Naive thymus-derived CD4-positive, alpha-beta T cell (primary cell): ENCODE data around the gene ECSIT. TPM values are rescaled to one million over a fixed set of nuclear protein-coding genes. Genes with fewer than 3 reads are reported as not detected.
"Not testable (repeated sequence)": the region's sequence is repeated elsewhere in the genome, so short reads cannot be mapped to it uniquely, and the experiment has no call there.

Experiments used
- ATAC-seq: fragments of 150-1000 bp; cut with Tn5 transposase; 2 replicates; pipeline ENCODE4 v1.10.0; 2021; ENCODE audit warnings: mild to moderate bottlenecking, moderate library complexity
- CTCF ChIA-PET: fragments of 350-600 bp; sonication (Branson Sonifier 250); formaldehyde crosslinking; loops from one replicate; lab custom pipeline; 2021; ENCODE audit warnings: antibody characterized with exemption; lab: Charles Lee
- POLR2A ChIA-PET: fragments of 350-600 bp; sonication (Branson Sonifier 250); formaldehyde crosslinking; loops from one replicate; lab custom pipeline; 2021; ENCODE audit warnings: antibody characterized with exemption, inconsistent platforms; lab: Charles Lee
- DNase-seq, 9 donors: peaks; one replicate each; pipeline versions ENCODE4 v3.0.0 to v3.0.0-alpha.2; 2020 to 2022; ENCODE audit warnings: mixed read lengths in 1 of 9
- H3K27ac ChIP-seq: one replicate; pipeline ENCODE4 v1.7.0; 2013; ENCODE audit warnings: mild to moderate bottlenecking, low read depth, low read length, moderate library complexity
- H3K27me3 ChIP-seq, 2 donors: one replicate each; pipeline ENCODE4 v1.7.0; 2013; ENCODE audit warnings: low read length in 2 of 2, mild to moderate bottlenecking in 2 of 2, moderate library complexity in 2 of 2; ENCODE audit not compliant: control insufficient read depth in 2 of 2, insufficient read depth in 2 of 2
- H3K36me3 ChIP-seq, 3 experiments: 1 replicate in 2 of 3; 2 replicates in 1 of 3; pipeline ENCODE4 v1.7.0; 2013; ENCODE audit warnings: low read length in 3 of 3, mild to moderate bottlenecking in 3 of 3, moderate library complexity in 1 of 3; ENCODE audit not compliant: insufficient read depth in 3 of 3, control insufficient read depth in 2 of 3
- H3K4me1 ChIP-seq, 2 donors: one replicate each; pipeline ENCODE4 v1.7.0; 2013; ENCODE audit warnings: low read length in 2 of 2, mild to moderate bottlenecking in 2 of 2, moderate library complexity in 1 of 2; ENCODE audit not compliant: control insufficient read depth in 2 of 2, insufficient read depth in 2 of 2
- H3K4me3 ChIP-seq: 2 replicates; pipeline ENCODE4 v1.7.0; 2013; ENCODE audit warnings: mild to moderate bottlenecking, low read length
- H3K9me3 ChIP-seq, 3 experiments: 1 replicate in 2 of 3; 2 replicates in 1 of 3; pipeline ENCODE4 v1.7.0; 2013; ENCODE audit warnings: low read length in 3 of 3; ENCODE audit not compliant: control insufficient read depth in 2 of 3
- H3K27ac Mint-ChIP-seq, 9 donors: one replicate each; pipeline ENCODE4 v1.8.0; 2020 to 2022; ENCODE audit warnings: mixed read lengths in 9 of 9, mild to moderate bottlenecking in 8 of 9, moderate library complexity in 5 of 9, inconsistent platforms in 2 of 9
- H3K27me3 Mint-ChIP-seq, 5 donors: one replicate each; pipeline ENCODE4 v1.8.0; 2021 to 2022; ENCODE audit warnings: mixed read lengths in 5 of 5, mild to moderate bottlenecking in 1 of 5
- H3K36me3 Mint-ChIP-seq, 5 donors: one replicate each; pipeline ENCODE4 v1.8.0; 2020 to 2022; ENCODE audit warnings: mixed read lengths in 5 of 5, mild to moderate bottlenecking in 3 of 5, inconsistent platforms in 1 of 5
- H3K4me1 Mint-ChIP-seq, 7 donors: one replicate each; pipeline ENCODE4 v1.8.0; 2020 to 2022; ENCODE audit warnings: mixed read lengths in 7 of 7, mild to moderate bottlenecking in 3 of 7, inconsistent platforms in 1 of 7
- H3K4me3 Mint-ChIP-seq, 10 donors: one replicate each; pipeline ENCODE4 v1.8.0; 2020 to 2022; ENCODE audit warnings: mild to moderate bottlenecking in 10 of 10, mixed read lengths in 10 of 10, moderate library complexity in 6 of 10, inconsistent platforms in 2 of 10
- H3K9me3 Mint-ChIP-seq, 11 donors: one replicate each; pipeline ENCODE4 v1.8.0; 2020 to 2022; ENCODE audit warnings: mixed read lengths in 11 of 11, mild to moderate bottlenecking in 4 of 11, inconsistent platforms in 1 of 11, moderate library complexity in 1 of 11
- intact Hi-C, 2 donors: fragments of 100-400 bp; cut with micrococcal nuclease; formaldehyde crosslinking; loops; one replicate each; pipeline ENCODE4 v1.15.1; 2023
- polyA plus RNA-seq, 2 donors: library from polyadenylated mRNA; unstranded; fragments of 300-500 nt; fragmentation: Illumina TruSeq; gene quantifications; one replicate each; pipeline ENCODE4 v1.2.3, GENCODE V29; 2021
- total RNA-seq, 6 experiments: library from RNA in 5 of 6; stranded (reverse) in 5 of 6; gene quantifications; 1 replicate in 5 of 6; 2 replicates in 1 of 6; pipeline ENCODE4 v1.2.3 and lab custom pipeline; 2021 to 2026

Gene ECSIT
- total and polyA plus RNA-seq, 7 experiments from 2014 or later = 25.8 to 50.3 (median 36.0) TPM

DNA sequence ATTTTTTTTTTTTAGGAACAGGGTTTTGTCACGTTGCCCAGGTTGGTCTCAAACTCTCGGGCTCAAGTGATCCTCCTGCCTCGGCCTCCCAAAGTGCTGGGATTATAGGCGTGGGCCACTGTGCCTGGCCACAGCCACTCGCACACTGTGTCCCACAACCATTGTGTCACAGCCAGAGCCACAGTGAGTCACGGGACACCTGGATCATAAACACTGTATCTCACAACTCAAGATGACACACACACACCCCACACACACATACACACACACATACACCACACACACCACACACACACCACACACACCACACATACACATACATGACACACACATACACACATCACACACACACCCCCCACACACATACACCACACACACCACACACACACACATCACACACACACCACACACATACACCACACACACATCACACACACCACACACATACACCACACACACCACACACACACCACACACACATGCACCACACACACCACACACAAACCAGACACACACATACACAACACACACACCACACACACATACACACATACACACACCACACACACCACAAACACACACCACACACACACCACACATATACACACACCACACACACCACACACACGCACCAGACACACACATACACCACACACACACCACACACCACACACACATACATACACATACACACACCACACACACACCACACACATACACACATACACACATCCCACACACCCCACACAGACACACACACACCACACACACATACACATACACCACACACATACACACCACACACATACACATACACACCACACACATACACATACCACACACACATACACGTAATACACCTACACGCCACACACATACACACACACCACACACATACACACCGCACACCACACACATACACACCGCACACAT, 64.3 kb downstream of the ECSIT start:
- Histone ChIP-seq H3K27me3 (no peaks in the 10 kb centered on the region), H3K27ac (no peak overlapping the region), H3K4me3 (no peak overlapping the region), H3K9me3 (no peaks in the 10 kb centered on the region), H3K4me1 (no peaks in the 10 kb centered on the region), H3K36me3 (no peaks in the 10 kb centered on the region)
- H3K27ac Mint-ChIP-seq = no peak overlapping the region
- no peak overlapping the region for H3K4me3 Mint-ChIP-seq
- H3K4me1 Mint-ChIP-seq = peaks cover 0 to 3% (median 0%) of the 10 kb centered on the region in 7 donors
- peaks cover 0 to 2% (median 0%) of the 10 kb centered on the region in 11 donors for H3K9me3 Mint-ChIP-seq
- CTCF ChIA-PET = no interaction called here
- peaks cover 0 to 13% (median 4%) of the 10 kb centered on the region in 5 donors for H3K27me3 Mint-ChIP-seq
- intact Hi-C loops = no loop called here
- ATAC-seq = peak; percentile 20
- POLR2A ChIA-PET = no interaction called here
- no peak for DNase-seq
- H3K36me3 Mint-ChIP-seq = no peaks in the 10 kb centered on the region

DNA sequence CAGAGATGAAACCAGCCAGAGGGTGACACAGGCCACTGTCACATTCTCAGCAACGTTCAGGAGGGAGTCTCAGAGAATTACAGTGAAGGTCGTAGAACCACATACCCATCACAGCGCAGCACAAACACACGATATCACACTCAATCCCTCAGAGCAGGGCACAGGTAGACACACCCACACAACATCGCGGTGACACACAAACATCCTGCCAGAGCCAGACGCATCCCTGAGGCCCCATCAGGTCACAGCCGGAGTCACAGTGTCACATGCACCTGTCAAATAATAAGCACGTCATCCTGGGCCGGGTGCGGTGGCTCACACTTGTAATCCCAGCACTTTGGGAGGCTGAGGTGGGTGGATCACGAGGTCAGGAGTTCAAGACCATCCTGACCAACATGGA, 65.5 kb downstream of the ECSIT start:
- DNase-seq (peak in 1 of 9 donors; percentile 18), ATAC-seq (peak; percentile 26)
- intact Hi-C loops = no loop called here
- no peaks in the 10 kb centered on the region for H3K27me3 ChIP-seq
- no peaks in the 10 kb centered on the region for H3K36me3 ChIP-seq
- ChIA-PET POLR2A (no interaction called here), CTCF (interaction anchor here (0.6 kb wide), 1 partner anchor 1694 kb away, joined by 4 read pairs; no protein-coding TSS in a partner anchor)
- Mint-ChIP-seq H3K27me3 (peaks cover 0 to 13% (median 4%) of the 10 kb centered on the region in 5 donors), H3K4me1 (peaks cover 0 to 3% (median 0%) of the 10 kb centered on the region in 7 donors), H3K4me3 (no peak overlapping the region), H3K36me3 (no peaks in the 10 kb centered on the region), H3K27ac (no peak overlapping the region), H3K9me3 (peaks cover 0 to 2% (median 0%) of the 10 kb centered on the region in 11 donors)
- H3K27ac ChIP-seq = no peak overlapping the region
- H3K9me3 ChIP-seq = no peaks in the 10 kb centered on the region
- no peak overlapping the region for H3K4me3 ChIP-seq
- no peaks in the 10 kb centered on the region for H3K4me1 ChIP-seq

DNA sequence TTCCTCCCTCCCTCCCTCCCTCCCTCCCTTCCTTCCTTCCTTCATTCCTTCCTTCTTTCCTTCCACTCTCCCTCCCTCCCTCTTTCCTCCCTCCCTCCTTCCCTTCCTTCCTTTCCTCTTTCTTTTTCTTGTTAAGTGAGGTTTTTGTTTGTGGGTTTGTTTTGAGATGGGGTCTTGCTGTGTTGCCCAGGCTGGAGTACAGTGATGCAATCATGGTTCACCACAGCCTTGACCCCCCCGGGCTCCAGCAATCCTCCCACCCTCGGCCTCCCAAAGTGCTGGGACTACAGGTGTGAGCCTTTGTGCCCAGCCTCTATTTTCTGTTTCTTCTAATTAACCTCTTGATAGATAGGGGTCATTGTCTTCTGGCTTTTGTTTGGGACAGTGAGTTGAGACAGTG, 67.5 kb downstream of the ECSIT start:
- H3K27ac Mint-ChIP-seq = no peak overlapping the region
- H3K27me3 Mint-ChIP-seq = peaks cover 0 to 13% (median 4%) of the 10 kb centered on the region in 5 donors
- Histone ChIP-seq H3K9me3 (no peaks in the 10 kb centered on the region), H3K27ac (no peak overlapping the region), H3K4me3 (no peak overlapping the region), H3K36me3 (no peaks in the 10 kb centered on the region), H3K4me1 (no peaks in the 10 kb centered on the region), H3K27me3 (no peaks in the 10 kb centered on the region)
- no peak overlapping the region for H3K4me3 Mint-ChIP-seq
- ChIA-PET POLR2A (no interaction called here), CTCF (no interaction called here)
- no peak for ATAC-seq
- no peak for DNase-seq
- intact Hi-C loops = no loop called here
- no peaks in the 10 kb centered on the region for H3K36me3 Mint-ChIP-seq
- H3K9me3 Mint-ChIP-seq = peaks cover 0 to 2% (median 0%) of the 10 kb centered on the region in 11 donors
- peaks cover 0 to 3% (median 0%) of the 10 kb centered on the region in 7 donors for H3K4me1 Mint-ChIP-seq

DNA sequence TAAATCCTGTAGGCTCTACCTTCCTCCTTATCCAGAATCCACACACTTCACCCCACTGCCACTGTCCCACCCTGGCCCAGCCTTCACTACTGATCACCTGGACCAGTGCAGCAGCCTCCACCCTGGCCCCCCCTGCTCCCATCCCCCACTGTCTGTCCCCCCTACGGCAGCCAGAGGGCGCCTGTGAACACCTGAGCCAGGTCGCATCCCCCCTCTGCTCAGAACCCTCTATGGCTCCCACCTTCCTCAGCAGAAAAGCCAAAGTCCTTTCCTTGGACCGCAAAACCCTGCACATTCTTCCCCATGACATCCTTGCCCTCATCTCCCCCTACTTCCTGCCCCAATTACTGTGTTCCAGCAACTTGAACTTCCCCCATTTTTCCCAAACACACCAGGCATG, 68.7 kb downstream of the ECSIT start:
- POLR2A ChIA-PET = no interaction called here
- no peak overlapping the region for H3K27ac Mint-ChIP-seq
- no peak for ATAC-seq

DNA sequence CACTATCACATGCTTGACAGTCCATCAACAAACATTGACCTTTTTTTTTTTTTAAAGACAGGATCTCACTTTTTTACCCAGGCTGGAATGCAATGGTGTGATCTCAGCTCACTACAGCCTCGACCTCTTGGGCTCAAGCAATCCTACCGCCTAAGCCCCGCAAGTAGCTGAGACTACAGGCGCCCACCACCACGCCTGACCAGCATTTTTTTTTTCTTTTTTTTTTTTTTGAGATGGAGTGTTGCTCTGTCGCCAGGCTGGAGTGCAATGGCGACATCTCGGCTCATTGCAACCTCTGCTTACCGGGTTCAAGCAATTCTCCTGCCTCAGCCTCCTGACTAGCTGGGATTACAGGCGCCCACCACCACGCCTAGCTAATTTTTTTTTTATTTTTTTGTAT, 70.0 kb downstream of the ECSIT start:
- H3K4me1 Mint-ChIP-seq, POLR2A ChIA-PET, H3K4me3 Mint-ChIP-seq, ATAC-seq, intact Hi-C loops, H3K4me3 ChIP-seq, CTCF ChIA-PET, H3K4me1 ChIP-seq, H3K36me3 Mint-ChIP-seq, DNase-seq, H3K9me3 Mint-ChIP-seq, H3K27me3 ChIP-seq, H3K9me3 ChIP-seq, H3K36me3 ChIP-seq, H3K27ac ChIP-seq, H3K27ac Mint-ChIP-seq: not testable (repeated sequence)
- peaks cover 0 to 11% (median 4%) of the 10 kb centered on the region in 5 donors for H3K27me3 Mint-ChIP-seq

More for the DNA sequence above, 68.7 kb downstream of the ECSIT start:
- no peak overlapping the region for H3K4me3 Mint-ChIP-seq
- Histone ChIP-seq H3K36me3 (no peaks in the 10 kb centered on the region), H3K27ac (no peak overlapping the region), H3K4me1 (no peaks in the 10 kb centered on the region), H3K27me3 (no peaks in the 10 kb centered on the region), H3K9me3 (no peaks in the 10 kb centered on the region), H3K4me3 (no peak overlapping the region)
- no peak for DNase-seq
- no peaks in the 10 kb centered on the region for H3K36me3 Mint-ChIP-seq
- no peaks in the 10 kb centered on the region for H3K9me3 Mint-ChIP-seq
- CTCF ChIA-PET = no interaction called here
- H3K4me1 Mint-ChIP-seq = peaks cover 0 to 3% (median 0%) of the 10 kb centered on the region in 7 donors
- peaks cover 0 to 11% (median 4%) of the 10 kb centered on the region in 5 donors for H3K27me3 Mint-ChIP-seq
- intact Hi-C loops = no loop called here

DNA sequence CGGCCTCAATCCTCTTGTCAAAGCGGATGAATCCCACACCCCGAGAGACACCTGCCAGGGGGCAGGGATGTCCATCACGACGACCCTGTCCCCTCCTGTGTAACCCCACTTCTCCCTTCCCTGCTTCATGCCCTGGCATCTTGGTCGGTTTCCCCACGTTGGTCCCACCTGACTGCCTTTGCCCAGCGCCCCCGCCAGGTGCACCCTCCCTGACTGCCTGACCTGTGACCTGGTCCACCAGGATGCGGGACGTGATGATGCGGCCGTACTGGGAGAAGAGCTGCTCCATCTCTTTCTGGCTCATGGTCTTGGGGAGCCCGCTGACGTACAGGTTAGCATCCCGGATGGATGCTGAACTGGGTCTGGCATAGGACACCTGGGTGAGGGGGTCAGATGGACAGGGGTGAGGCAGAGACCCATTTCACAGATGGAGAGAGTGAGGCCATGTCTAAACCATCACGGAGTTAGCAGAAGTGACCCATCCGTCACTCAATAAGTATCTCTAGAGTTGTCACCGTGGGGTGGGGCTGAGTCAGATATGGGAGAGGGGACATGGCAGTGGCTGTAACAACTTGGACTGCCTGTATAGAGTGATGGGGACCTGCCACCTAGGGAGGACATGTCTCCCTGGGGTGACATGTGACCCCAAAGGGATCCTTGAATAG, 70.6 kb downstream of the ECSIT start:
- Mint-ChIP-seq H3K36me3 (no peaks in the 10 kb centered on the region), H3K9me3 (no peaks in the 10 kb centered on the region), H3K4me3 (no peak overlapping the region), H3K27ac (no peak overlapping the region), H3K27me3 (peaks cover 0 to 11% (median 4%) of the 10 kb centered on the region in 5 donors), H3K4me1 (peaks cover 0 to 4% (median 0%) of the 10 kb centered on the region in 7 donors)
- CTCF ChIA-PET = no interaction called here
- Histone ChIP-seq H3K36me3 (no peaks in the 10 kb centered on the region), H3K27me3 (no peaks in the 10 kb centered on the region), H3K27ac (no peak overlapping the region), H3K9me3 (no peaks in the 10 kb centered on the region), H3K4me1 (no peaks in the 10 kb centered on the region), H3K4me3 (no peak overlapping the region)
- POLR2A ChIA-PET = no interaction called here
- ATAC-seq (no peak), DNase-seq (no peak)
- intact Hi-C loops = no loop called here
